GM20431 (cell line): ENCODE results near the gene CAPN12.

Experiments
- in situ Hi-C: fragments of 300-500 bp; cut with MseI, MboI; formaldehyde crosslinking; loops from one replicate; pipeline ENCODE4 v1.15.0; 2020; ENCODE audit warnings: low sequenced_read_pairs; ENCODE audit not compliant: unreplicated experiment

The CAPN12 gene

GRCh38 chr19:38740932-38741331, 3.3 kb downstream of the CAPN12 start:
- in situ Hi-C loops = no loop called here

DNA sequence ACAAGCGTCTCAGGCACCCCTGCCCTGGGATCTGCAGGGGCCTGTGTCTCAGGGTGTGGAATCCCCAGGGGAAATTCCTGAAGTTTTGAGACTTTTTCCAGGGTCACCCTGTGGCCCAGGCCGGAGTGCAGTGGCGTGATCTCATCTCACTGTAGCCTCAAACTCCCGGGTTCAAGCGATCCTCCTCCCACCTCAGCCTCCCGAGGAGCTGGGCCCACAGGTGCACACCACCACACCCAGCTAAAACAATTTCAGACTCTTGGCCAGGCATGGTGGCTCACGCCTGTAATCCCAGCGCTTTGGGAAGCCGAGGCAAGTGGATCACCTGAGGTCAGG, 4.0 kb downstream of the CAPN12 start:
- in situ Hi-C loops = no loop called here

- in situ Hi-C loops = no loop called here
Measured at GRCh38 chr19:38739440-38740256, 4.6 kb downstream of the CAPN12 start.

DNA sequence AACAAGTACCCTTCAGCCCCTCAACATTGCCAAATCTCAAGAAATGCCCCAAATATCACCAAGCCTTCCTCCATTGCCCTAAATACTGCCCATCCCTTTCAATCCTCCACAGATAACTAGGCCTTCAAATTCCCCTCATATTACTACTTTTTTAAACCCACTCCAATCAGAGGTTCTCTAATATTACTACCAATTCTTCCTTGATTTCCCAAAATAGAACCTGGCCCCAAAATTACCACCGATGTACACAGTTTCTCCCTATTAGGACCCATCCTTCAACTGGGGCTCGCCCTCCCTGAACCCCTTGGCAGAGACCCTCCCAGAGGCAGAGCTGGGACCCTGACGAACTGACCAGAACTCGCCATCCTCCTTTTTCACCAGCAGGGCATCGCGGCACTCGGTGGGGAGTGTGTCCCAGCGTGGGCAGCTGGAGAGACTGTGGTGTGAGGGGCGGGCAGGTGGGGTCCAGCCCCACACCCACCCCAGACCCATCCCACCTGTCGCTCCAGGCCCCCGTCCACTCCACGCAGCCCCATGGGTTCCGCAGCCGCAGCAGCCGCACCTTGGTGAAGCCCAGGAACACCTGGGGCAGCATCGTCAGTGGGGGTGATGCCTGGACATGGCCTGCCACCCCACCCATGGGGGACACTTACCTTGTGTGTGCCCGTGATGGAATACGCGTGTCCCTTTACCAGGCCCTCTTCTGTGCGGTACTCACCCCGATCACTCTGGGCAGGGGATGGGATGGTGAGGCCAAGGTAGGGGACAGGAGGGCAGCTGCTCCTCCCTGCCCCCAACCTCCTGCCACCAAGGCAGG, 6.1 kb downstream of the CAPN12 start:
- in situ Hi-C loops = no loop called here

GRCh38 chr19:38737281-38737865, 6.9 kb downstream of the CAPN12 start:
- in situ Hi-C loops = no loop called here

- in situ Hi-C loops = no loop called here
Measured at GRCh38 chr19:38736413-38737280, 7.6 kb downstream of the CAPN12 start.

DNA sequence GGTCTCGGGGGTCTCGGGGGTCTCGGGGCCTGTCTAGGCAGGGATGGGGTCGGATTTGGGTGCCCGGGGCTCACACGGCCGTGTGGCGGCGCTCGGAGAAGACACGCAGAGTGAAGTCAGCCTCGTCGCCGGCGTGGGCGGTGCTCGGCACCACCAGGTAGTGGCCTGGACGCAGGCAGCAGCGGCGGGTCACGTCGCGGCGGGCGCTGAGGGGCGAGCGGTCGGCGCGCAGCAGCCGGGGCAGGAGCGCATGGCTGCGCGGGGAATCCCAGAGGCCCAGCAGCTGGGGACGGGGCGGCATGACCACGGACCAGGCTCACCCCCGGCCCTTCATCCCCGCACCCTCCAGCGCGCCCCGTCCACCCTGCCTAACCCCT, 8.2 kb downstream of the CAPN12 start:
- in situ Hi-C loops = no loop called here

GRCh38 chr19:38735257-38735686, 9.0 kb downstream of the CAPN12 start:
- in situ Hi-C loops = no loop called here

- in situ Hi-C loops = no loop called here
Measured at GRCh38 chr19:38734426-38735256, 9.6 kb downstream of the CAPN12 start.

DNA sequence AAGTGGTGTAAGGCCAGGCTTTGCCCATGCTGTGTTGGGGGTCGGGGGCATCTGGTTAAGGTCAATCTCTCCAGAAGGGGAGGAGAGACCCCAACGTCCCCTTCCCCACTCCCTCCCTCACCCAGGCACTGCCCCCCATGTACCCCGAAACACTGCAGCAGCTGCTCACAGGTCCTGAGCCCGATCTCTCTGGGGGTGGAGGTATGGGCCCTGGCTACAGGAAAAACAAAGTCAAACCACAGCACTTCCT, 10.2 kb downstream of the CAPN12 start:
- in situ Hi-C loops = no loop called here

- in situ Hi-C loops = no loop called here
Measured at GRCh38 chr19:38733493-38734175, 10.6 kb downstream of the CAPN12 start.

DNA sequence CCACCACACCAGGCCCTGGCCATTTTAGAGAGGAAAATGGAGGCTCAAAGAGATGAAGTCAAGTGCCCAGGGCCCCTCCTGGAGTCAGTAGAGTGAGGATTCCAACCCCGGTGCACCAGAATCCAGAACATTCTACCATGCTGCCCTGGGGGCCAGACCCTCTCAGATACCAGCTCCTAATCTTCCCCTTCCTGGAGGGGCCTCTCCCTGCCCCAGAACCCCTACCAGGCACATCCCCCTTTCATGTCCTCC, 11.1 kb downstream of the CAPN12 start:
- in situ Hi-C loops = no loop called here

DNA sequence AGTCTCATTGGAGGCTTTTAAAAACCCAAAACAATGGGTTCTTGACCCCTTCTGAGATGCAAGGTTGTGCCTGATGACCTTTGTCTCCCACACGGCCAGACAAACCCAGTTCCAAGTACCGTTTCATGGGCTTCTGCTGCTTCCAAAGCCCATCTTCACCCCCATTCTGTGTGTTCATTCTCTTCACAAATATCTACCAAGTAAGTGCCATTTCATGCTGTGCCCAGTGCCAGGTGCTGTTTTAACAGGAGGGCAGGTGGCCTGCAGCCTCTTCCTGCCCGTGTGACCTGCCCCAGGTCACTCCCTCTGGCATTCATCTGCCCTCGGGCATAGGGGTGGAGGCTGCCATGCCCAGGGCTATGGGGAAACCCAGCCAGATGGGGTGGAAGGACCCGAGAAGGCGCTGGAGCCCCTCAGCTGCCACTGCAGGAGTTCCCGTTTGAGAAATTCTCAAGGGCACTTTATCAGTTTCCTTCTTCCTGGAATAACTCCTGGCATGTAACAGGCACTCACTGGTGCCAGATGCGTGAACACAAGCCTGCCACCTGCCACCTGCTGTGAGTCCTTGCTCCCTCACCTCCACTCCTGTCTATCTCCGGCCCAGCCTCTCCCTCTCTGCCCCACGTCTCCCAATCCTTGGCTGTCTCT, 12.5 kb downstream of the CAPN12 start:
- in situ Hi-C loops = no loop called here

GRCh38 chr19:38730731-38731589, 13.3 kb downstream of the CAPN12 start:
- in situ Hi-C loops = no loop called here

- in situ Hi-C loops = no loop called here
Measured at GRCh38 chr19:38730470-38730730, 13.9 kb downstream of the CAPN12 start.

- in situ Hi-C loops = no loop called here
Measured at GRCh38 chr19:38729653-38730469, 14.4 kb downstream of the CAPN12 start.

- in situ Hi-C loops = no loop called here
Measured at GRCh38 chr19:38728752-38729541, 15.3 kb downstream of the CAPN12 start.
